Measurements from ENCODE around the gene E2F4.
A peak's percentile ranks its signal among the peaks of the same experiment; 100 is the strongest.

The E2F4 gene

GRCh38 chr16:67157892-67158635 is 33.9 kb upstream of the E2F4 start:
- DNase-seq: no peak

- peak in 1 of 56 donors; percentile 61 for DNase-seq
Observed at GRCh38 chr16:67158637-67159600, 33.0 kb upstream of the E2F4 start.

GRCh38 chr16:67161595-67162058 is 30.3 kb upstream of the E2F4 start:
- DNase-seq: no peak

- peak in 1 of 56 donors; percentile 65 for DNase-seq
Observed at GRCh38 chr16:67162506-67163163, 29.3 kb upstream of the E2F4 start.

GRCh38 chr16:67163164-67163998 is 28.6 kb upstream of the E2F4 start:
- peak in 49 of 56 donors; percentile 17 to 89 (median 73) for DNase-seq

GRCh38 chr16:67163999-67164558 is 27.9 kb upstream of the E2F4 start:
- peak in 9 of 56 donors; percentile 30 to 70 (median 52) for DNase-seq

- DNase-seq: peak in 31 of 56 donors; percentile 11 to 80 (median 42)
Observed at GRCh38 chr16:67164599-67165061, 27.3 kb upstream of the E2F4 start, which contains the start of gene HSF4. Gene HSF4, plus strand, starts transcription at chr16:67164745. Its CDS starts 67 bp downstream, at chr16:67164812.

- no peak for DNase-seq
Observed at GRCh38 chr16:67165121-67166078, 26.6 kb upstream of the E2F4 start.

- no peak for DNase-seq
Observed at GRCh38 chr16:67166110-67166547, 25.8 kb upstream of the E2F4 start.

- DNase-seq: no peak
Observed at GRCh38 chr16:67166598-67167168, 25.3 kb upstream of the E2F4 start.

- no peak for DNase-seq
Observed at GRCh38 chr16:67167588-67167987, 24.4 kb upstream of the E2F4 start.

- no peak for DNase-seq
Observed at GRCh38 chr16:67169011-67169451, 22.9 kb upstream of the E2F4 start.

GRCh38 chr16:67169642-67170167 is 22.2 kb upstream of the E2F4 start:
- peak in 19 of 56 donors; percentile 6 to 60 (median 20) for DNase-seq

GRCh38 chr16:67170168-67170948 is 21.6 kb upstream of the E2F4 start, which contains the start of gene NOL3:
Gene NOL3, plus strand, starts transcription at chr16:67170538.
- peak in 46 of 56 donors; percentile 9 to 84 (median 62) for DNase-seq

- peak in 3 of 56 donors; percentile 33 to 61 (median 39) for DNase-seq
Observed at GRCh38 chr16:67170949-67171649, 20.9 kb upstream of the E2F4 start.

GRCh38 chr16:67173323-67173722 is 18.6 kb upstream of the E2F4 start:
- DNase-seq: no peak
